Inferior parietal cortex (tissue), 1 donor: Measurements from ENCODE around the gene PREX1.

ENCODE experiments used
- DNase-seq: peaks from one replicate; pipeline ENCODE4 v3.0.0-alpha.2; 2016; ENCODE audit errors: extremely low spot score

The PREX1 gene

GRCh38 chr20:48658505-48658904, 169.3 kb downstream of the PREX1 start:
- DNase-seq: no peak

- DNase-seq: no peak
Measured at GRCh38 chr20:48658198-48658476, 169.7 kb downstream of the PREX1 start.

GRCh38 chr20:48657426-48658197, 170.2 kb downstream of the PREX1 start:
- peak; percentile 96 for DNase-seq

GRCh38 chr20:48656661-48657211, 171.1 kb downstream of the PREX1 start:
- DNase-seq: peak; percentile 89

- DNase-seq: no peak
Measured at GRCh38 chr20:48656137-48656536, 171.7 kb downstream of the PREX1 start.

GRCh38 chr20:48653706-48654051, 174.1 kb downstream of the PREX1 start:
- no peak for DNase-seq

- DNase-seq: no peak
Measured at GRCh38 chr20:48652961-48653705, 174.7 kb downstream of the PREX1 start.

GRCh38 chr20:48651960-48652359, 175.8 kb downstream of the PREX1 start:
- no peak for DNase-seq

GRCh38 chr20:48651271-48651670, 176.5 kb downstream of the PREX1 start:
- no peak for DNase-seq

GRCh38 chr20:48649868-48650267, 177.9 kb downstream of the PREX1 start:
- DNase-seq: no peak

GRCh38 chr20:48649104-48649626, 178.6 kb downstream of the PREX1 start:
- DNase-seq: no peak

- no peak for DNase-seq
Measured at GRCh38 chr20:48648482-48649051, 179.2 kb downstream of the PREX1 start.

GRCh38 chr20:48647858-48648257, 179.9 kb downstream of the PREX1 start:
- no peak for DNase-seq

GRCh38 chr20:48645666-48646065, 182.1 kb downstream of the PREX1 start:
- no peak for DNase-seq

GRCh38 chr20:48644286-48644828, 183.4 kb downstream of the PREX1 start:
- no peak for DNase-seq

- DNase-seq: no peak
Measured at GRCh38 chr20:48642105-48642880, 185.5 kb downstream of the PREX1 start.

- DNase-seq: no peak
Measured at GRCh38 chr20:48640871-48641270, 186.9 kb downstream of the PREX1 start.

GRCh38 chr20:48639899-48640298, 187.9 kb downstream of the PREX1 start:
- DNase-seq: no peak

GRCh38 chr20:48638546-48638945, 189.3 kb downstream of the PREX1 start:
- DNase-seq: no peak

- no peak for DNase-seq
Measured at GRCh38 chr20:48637461-48637860, 190.3 kb downstream of the PREX1 start.

- DNase-seq: no peak
Measured at GRCh38 chr20:48636301-48636700, 191.5 kb downstream of the PREX1 start.
